ENCODE data around the gene SGMS2.
A peak's percentile ranks its signal among the peaks of the same experiment; 100 is the strongest.
"Not testable (repeated sequence)": the region's sequence is repeated elsewhere in the genome, so short reads cannot be mapped to it uniquely, and the experiment has no call there.

SGMS2 gene

GRCh38 chr4:107908377-107908776 is 83.6 kb downstream of the SGMS2 start:
- DNase-seq (ENCODE audit: low spot score), result no peak

GRCh38 chr4:107913283-107913899 is 88.7 kb downstream of the SGMS2 start:
- peak; percentile 71 for DNase-seq (ENCODE audit: low spot score)

DNA sequence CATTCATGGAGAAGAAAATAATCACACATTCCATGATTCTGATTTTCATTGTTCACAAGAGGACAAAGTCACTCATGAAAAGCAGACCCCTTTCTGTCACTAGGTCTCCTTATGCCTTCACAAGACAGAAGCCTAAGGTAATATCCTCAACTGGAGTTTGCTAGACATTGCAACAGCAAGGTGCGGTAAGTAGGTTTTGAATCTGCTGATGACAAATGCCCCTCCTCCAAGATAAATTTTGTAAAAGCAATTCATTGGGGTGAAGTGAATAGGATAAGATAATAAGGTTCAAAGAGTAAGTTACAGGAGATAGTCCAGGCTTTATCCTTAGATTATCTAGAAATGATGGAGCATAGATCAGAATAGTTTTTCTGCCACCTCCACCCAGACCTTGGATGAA is 90.5 kb downstream of the SGMS2 start:
- no peak for DNase-seq (ENCODE audit: low spot score)

GRCh38 chr4:107916623-107917022 is 91.9 kb downstream of the SGMS2 start:
- no peak for DNase-seq (ENCODE audit: low spot score)

DNA sequence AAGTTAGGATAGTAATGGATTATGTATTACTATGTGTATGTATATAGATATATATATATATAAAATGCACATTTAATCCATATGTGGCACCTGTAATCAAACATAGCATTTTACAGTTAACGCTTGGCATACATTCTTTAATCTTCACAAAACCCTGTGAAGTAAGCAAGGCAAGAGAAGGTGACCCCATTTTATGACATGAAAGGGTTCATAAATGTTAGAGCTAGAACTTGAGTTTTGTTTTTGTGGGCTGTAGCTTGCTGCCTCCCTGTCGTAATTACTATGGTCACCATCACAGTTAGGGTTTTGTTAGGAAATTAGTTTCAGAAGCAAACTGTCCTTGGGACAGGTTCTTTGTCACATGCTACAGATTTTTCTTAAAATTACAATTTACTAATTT is 92.8 kb downstream of the SGMS2 start:
- DNase-seq (ENCODE audit: low spot score), result no peak

- DNase-seq (ENCODE audit: low spot score), result no peak
Measured at GRCh38 chr4:107922486-107923473, 98.0 kb downstream of the SGMS2 start.

- not testable (repeated sequence) for DNase-seq (ENCODE audit: low spot score)
Measured at GRCh38 chr4:107925713-107926112, 101.0 kb downstream of the SGMS2 start.

GRCh38 chr4:107926875-107927274 is 102.1 kb downstream of the SGMS2 start:
- DNase-seq (ENCODE audit: low spot score), result not testable (repeated sequence)

- DNase-seq (ENCODE audit: low spot score), result peak; percentile 72
Measured at GRCh38 chr4:107930821-107931774, 106.4 kb downstream of the SGMS2 start, which contains the start of gene CYP2U1. Gene CYP2U1, plus strand, starts transcription at chr4:107931549. Its CDS starts 95 bp downstream, at chr4:107931644.

DNA sequence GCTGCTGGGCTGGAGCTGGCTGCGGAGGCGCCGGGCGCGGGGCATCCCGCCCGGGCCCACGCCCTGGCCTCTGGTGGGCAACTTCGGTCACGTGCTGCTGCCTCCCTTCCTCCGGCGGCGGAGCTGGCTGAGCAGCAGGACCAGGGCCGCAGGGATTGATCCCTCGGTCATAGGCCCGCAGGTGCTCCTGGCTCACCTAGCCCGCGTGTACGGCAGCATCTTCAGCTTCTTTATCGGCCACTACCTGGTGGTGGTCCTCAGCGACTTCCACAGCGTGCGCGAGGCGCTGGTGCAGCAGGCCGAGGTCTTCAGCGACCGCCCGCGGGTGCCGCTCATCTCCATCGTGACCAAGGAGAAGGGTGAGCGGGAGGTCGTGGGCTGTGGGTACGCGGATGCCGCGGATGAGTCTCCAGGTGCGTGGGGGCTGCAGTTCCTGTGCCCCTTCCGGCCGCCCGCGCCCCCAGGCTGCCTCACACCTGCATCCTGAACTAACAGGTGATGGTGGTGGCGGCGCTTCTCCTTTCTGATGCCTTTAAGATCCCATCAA is 107.1 kb downstream of the SGMS2 start:
- DNase-seq (ENCODE audit: low spot score), result no peak

DNA sequence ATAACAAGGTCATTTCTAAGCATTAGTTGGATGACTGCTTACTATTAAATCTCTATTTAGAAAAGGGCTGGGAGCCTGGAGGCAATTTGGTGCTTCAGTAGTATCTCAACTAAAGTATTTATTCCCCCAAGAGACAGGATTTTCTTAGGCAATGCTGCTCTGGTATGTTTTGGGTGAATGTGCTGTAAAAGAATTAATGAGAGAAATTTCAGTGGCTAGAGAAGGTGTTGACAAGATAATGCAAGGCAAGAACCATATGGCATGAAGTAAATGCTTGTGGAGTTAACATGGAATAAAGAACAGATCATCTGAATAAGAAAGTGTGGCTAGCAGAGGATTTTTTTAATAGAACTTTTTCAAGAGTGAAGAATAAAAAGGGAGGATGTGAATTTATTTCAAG is 110.5 kb downstream of the SGMS2 start:
- no peak for DNase-seq (ENCODE audit: low spot score)

GRCh38 chr4:107937040-107937439 is 112.3 kb downstream of the SGMS2 start:
- DNase-seq (ENCODE audit: low spot score), result no peak

DNA sequence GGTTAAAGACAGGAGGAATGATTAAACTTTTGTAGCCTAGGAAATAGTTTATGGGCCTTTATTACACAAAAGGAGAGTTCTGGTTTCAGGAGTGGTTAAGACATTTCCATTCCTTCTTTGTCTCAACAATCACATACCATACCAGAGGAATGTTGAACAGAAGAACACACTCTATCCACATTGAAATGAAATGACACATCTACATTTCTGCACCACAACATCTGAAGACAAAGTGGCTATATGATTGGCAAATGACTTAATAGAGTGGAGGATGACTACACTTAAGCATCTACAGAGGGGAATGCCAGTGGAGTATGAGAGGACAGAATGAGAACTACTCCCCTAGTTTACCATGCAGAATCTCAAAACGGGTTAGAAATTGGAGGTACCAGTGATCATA is 114.6 kb downstream of the SGMS2 start:
- no peak for DNase-seq (ENCODE audit: low spot score)

DNA sequence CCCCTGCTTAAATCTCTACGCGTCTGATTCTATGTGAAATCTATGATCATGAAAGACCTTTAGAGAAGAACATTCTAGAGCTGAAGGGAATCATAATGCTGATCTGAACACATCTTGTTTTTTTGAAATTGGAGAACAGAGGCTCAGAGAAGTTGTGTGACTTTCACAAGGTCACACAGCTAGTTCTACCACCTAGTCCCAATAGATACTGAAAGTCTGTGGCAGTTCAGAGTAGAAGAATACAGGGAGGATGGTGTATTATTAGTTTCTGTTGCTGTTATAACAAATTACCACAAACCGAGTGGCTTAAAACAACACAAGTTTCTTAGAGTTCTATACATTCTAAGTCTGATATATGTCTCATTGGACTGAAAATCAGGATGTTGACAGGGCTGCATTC is 121.1 kb downstream of the SGMS2 start:
- DNase-seq (ENCODE audit: low spot score), result no peak

DNA sequence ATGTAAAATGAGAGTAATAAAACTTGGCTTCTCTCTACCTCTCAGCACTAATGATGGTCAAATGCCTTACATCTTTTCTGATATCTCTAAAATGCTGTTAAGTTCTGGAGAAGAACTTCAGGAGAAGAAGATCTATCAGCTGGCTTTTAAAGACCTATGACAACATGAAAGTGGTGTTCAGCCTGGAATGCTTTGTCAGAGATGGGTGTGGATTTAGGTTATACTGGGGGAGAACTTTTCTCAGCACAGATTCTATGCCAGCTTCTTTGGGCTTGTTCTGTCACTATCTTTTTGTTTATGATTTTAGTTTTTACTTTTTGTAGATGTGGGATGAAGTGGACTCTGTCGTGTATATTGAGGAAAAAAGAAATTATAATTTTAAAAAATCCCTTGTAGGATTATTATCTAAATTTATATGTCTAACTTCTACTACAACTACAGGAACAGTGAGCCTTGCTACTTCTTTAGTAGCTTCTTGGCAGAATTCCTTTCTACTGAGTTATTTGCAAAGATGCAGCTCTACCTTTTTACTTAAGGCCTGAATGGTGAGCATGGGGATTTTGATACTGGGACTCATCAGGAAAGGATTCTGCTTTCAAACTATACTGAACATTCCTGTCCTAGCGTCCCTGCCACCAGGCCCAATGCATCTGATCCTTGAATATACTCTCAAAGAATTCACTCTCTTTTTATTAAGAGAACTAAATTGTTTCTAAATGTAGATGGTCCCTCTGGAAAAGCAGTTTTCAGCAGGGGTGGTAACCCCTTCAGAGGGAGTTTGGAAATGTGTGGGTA is 126.2 kb downstream of the SGMS2 start:
- DNase-seq (ENCODE audit: low spot score), result no peak

GRCh38 chr4:107951551-107951950 is 126.8 kb downstream of the SGMS2 start:
- no peak for DNase-seq (ENCODE audit: low spot score)

GRCh38 chr4:107956011-107956410 is 131.3 kb downstream of the SGMS2 start:
- no peak for DNase-seq (ENCODE audit: low spot score)

Data from CD4-positive, alpha-beta T cell treated with Interleukin-2 at 100 ng/mL for 4 hours (primary cell).